Left hindlimb (tissue), 1 donor: ENCODE data around the gene SGMS1.
"Not testable (repeated sequence)": the region's sequence is repeated elsewhere in the genome, so short reads cannot be mapped to it uniquely, and the experiment has no call there.

Experiments used
- DNase-seq: peaks from one replicate; pipeline ENCODE4 v3.0.0-alpha.2; 2018

The SGMS1 gene

DNA sequence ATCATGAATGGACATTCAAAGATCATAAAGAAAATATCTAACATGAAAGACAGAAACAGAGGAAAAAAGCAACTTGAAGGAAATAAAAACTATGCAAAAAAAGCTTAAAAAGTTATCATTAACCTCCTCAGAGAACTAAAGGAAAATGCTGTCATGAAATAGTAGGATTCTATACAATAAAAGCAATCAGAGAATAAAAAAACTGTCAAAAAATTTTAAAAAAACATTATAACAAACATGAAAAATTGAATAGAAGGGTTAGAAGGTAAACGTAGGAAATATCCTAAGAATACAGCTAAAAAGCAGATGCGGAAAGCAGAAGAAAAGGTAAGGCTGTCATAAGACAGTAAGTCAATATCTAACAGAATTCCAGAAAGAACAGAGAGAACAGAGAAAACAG lies 44.8 kb downstream of the SGMS1 start:
- DNase-seq, result no peak

DNA sequence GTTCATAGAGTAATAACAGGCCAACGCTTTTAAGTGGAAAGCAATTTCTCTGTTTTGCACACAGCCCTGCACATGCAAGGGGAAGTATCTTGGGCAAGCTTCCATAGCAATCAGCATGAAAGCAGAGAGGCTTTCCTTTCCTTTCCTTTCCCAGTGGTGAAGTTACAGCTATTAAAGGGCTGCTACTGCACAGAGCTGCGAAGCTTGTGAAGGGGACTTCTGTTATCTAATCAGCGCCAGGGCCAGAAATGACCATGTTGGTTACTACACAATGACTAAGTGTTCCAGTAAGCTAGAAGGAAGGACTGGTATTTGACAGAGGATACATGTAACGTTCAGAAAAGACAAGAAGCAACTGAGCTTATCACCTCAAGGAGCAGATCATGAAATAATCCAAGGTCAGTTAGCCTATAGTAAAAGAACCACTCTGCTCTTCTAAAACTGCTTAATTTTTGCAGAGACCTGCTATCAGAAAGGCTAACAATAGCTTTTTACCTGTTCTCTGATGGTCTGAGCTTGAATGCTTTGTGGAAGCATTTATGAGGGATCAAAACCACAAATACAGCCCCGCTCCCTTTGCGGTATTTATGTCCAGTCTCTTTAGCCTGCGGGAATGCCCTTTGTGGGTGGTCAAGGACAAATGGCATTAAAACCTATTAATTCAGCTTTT lies 45.9 kb downstream of the SGMS1 start:
- DNase-seq, result no peak

DNA sequence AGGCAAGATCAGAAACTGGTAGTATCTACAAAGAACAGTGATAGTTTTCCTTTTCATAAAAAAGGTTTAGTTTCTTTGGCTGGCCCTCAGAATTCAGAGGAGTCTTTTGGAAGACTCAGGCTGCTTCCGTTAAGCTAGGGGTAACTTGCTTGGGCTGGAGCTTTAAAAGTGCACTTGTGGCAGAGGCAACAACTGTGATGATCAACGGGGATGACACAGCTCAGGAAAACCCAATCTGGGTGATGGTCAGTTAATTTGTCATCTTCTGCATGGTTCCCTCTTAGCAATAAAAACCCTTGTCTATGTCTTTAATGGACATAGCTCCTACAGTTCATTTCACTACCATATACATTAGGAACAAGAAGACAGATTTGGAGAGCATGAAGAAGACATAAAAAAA lies 46.7 kb downstream of the SGMS1 start:
- DNase-seq, result no peak

DNA sequence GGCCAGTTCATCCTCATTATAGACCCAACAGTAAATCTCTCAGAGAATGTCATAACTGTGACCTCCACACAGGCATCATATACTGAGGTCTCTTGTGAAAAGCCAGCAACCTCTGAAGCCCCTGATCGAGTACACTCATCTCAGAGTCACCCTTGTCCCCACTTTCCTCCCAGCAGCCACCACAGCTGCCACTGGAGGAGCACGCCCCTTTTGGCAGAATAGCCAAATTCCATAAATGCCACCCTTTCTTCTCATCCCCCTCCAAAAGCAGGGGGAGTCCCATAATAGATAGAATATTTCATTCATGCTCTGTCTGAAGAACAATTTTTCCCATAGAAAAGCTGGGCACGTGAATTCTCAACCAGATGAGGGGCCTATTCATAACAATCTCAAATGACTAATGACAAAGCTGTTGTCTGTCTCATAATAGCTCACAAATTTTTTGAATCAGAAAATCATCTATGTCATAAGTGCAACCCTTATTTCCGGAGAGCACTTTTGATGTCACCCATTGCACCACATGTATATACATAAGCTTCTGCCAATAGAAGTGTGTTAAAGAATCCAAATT lies 47.4 kb downstream of the SGMS1 start:
- no peak for DNase-seq

DNA sequence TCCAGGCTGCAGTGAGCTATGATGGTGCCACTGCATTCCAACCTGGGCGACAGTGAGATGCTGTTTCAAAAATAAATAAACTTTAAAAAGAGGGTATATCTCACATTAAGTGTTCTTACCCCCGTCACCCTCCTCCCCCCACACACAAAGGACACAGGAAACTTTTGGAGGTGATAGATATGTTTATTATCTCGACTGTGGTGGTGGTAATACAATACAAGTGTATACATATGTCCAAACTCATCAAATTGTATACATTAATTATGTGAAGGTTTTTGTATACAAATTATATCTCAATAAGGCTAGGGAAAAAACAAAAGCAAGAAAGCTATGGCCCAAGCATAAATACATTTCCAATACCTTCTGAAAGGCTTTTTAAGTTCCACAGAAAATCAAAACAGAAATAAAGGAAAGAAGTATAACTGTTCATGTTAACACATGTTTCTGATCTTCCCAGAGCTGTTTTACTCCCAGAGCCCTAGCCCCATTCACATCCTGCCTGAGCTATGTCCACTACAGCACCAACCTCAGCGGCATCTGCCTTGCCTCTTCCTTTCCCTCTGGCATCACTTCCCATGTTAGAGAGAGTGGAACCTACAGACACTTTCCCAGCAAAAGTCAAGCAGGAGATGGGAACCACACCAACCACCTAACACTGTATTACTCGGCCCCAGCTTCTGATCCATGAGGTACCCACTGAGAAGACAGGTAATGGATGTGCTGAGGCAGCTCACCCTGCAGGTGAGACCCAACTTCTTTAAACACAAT lies 48.1 kb downstream of the SGMS1 start:
- no peak for DNase-seq

DNA sequence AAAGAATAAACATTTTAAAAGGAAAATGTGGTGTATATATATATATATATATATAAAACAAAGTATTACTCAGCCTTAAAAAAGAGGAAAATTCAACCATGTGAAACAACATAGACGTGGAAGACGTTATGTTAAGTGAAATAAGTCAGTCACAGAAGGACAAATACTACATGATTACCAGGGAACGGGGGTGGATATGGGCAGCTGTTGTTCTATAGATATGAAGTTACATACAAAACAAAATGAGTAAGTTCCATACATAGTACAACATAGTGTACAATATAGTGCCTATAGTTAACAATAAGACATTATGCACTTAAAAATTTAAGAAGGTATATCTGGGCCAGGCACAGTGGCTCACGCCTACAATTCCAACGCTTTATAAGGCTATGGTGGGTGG lies 48.8 kb downstream of the SGMS1 start:
- no peak for DNase-seq

DNA sequence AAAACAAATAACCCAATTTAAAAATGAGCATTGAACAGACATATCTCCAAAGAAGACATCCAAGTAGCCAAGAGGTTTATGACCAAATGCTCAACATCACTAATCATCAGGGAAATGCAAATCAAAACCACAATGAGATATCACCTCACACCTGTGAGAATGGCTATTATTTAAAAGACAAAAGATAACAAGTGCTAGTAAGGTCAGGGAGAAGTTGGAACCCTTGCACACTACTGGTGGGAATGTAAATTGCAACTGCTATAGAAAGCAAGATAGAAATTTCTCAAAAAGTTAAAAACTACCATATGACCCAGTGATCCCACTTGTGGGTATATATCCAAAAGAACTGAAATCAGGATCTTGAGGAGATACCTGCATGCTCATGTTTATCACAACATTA lies 49.5 kb downstream of the SGMS1 start:
- no peak for DNase-seq

DNA sequence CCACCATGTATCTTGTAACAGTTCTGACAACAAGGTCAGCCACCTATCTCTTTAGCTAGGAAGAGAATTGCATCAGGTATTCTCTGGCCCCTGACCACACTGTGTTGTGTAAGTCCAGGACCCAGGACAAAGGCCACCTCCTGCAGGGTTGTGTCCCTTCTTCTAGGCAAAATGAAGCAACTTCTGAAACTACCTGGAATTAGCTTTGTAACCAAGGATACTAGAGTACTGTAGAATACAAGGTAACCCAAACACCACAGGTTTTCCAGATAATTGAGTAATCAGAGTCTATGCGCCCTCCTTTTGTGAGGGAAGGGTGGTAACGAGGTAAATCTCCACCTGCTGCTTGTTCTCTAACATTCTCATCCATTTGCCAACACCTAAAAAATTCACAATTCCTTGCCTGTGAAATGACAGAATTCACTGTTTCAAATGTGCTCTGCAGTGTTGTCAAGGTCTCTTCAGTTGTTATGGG lies 51.7 kb downstream of the SGMS1 start:
- DNase-seq, result no peak

DNA sequence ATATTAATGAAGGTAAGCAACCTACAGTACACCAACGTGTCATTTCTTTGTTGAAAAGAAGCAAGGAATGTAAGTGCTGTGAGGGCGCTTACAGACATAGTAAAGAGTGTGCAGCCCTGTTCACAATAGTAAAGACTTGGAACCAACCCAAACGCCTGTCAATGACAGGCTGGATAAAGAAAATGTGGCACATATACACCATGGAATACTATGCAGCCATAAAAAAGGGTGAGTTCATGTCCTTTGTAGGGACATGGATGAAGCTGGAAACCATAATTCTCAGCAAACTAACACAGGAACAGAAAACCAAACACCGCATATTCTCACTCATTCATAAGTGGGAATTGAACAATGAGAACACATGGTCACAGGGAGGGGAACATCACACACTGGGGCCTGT lies 55.0 kb downstream of the SGMS1 start:
- DNase-seq, result not testable (repeated sequence)

DNA sequence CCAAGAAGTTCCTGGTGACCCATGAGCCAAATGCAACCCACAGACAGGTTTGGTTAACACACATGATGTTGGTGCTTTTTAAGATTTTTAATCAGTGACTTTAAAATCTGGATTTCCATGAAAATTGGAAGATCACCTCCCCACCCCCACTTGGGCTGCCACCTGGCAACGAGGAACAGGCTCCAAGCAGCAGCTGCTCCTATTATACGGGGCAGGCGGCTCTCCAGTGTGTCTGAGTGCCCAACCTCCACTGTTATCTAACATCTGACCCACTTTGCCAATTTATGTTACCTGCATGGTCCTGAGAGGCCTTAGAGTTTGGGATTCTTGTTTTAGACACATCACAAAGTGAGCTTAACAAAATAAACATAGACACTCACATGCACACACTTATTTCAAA lies 56.4 kb downstream of the SGMS1 start:
- DNase-seq, result no peak

DNA sequence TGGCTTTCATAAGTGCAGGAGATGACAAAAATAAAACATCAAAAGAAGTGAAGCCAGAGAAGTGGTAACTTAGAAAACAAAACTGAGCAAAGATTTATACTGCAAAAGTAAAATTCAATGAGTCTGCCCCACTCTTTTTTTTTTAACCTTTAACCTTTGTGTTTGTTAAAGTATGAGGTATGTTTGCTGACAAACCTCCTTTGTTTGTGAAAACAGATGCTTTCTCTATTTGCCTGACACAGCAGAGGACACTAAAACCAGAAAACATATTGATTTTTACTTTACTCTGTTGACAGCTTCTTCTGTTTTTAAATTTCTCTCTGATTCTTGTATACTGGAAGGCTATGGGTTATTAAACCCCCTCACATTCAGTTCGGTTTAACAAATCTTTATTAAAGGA lies 57.6 kb downstream of the SGMS1 start:
- DNase-seq, result no peak

DNA sequence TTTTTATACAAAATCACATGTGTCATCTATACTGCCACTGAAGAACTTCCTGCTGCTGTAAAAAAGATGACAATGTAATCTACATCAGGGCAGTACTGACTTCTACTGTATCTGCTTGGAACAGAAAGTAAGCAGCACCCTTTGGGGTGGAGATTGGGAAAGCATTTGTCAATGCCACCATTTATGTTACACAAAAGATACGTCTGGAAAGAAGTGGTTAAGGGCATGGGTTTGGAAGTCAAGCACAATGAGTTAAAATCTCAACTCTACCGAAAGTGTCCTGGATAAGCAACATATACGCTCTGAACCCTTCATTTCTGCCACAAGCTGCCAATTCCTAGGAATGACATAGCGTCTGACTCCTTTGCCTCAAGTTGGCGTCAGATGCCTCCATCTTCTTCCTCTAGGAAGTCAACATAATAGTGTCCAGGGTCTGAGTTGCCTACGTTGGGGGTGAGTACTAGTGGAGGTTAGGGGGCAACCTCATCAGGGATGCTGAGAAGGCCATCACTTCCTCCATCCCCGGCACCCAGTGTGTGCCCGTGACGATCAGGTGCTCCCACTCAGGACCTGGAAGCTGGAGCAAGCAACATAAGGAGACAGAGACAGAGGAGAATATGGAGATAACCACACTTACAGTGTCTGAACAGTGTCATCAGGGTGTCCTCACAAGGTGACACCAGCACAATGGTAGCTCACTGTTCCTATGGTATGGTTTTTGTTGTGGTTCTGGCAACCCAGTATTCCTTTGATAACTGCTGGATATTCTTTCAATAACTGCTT lies 58.3 kb downstream of the SGMS1 start:
- no peak for DNase-seq

DNA sequence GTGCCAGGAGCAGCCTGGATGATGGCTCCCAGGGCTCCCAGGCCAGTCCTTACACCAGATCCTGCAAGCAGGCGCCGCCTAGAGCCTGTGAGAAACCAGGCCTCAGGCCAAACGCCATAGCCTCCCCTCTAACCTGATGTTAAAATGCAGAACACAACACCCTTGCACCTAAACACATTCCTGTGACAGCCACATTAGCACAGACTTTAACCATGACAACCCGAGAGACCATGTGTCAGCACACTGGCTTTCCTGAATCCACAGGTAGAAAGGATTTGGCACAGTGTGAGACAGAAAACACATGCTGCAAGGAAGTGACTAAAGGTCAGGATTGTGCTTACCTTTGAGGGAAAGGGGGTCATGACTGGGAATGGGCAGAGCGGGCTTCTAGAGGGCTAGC lies 59.9 kb downstream of the SGMS1 start:
- DNase-seq, result no peak

DNA sequence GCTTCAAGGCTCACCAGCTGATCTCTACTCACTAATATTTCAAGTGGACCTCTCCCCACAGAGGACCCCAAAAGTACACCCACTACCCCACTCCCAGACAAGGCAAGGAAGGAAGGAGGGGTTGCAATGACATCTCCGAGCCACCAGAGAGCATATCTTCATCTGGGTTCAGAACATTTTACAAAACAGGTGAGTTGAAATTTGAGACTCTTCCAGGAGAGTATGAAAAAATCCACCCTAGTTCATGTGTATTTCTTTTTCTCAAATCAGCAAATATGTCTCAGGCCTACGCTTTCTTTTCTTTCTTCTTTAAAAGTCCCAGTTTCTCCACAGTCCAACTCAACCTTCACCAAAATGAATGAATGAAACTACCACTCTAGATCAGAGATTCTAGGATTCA lies 61.9 kb downstream of the SGMS1 start:
- DNase-seq, result no peak

DNA sequence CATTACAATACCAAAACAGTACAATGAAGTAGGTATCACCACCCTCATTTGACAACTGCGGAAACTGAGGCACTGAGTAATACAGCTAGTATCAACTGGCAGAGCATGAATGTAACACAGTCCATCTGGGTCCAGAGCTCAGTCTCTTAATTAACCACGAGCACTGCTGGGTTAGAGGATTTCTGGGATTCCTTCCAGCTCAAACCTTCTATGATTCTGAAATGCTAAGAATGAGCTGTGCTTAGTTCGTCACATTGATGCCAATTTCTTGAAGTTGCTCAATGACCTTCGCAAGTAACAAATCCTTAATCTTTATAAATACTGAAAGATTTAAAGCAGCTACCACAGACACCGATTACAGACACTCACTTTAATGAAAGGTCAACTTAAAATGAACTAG lies 62.5 kb downstream of the SGMS1 start:
- DNase-seq, result no peak

DNA sequence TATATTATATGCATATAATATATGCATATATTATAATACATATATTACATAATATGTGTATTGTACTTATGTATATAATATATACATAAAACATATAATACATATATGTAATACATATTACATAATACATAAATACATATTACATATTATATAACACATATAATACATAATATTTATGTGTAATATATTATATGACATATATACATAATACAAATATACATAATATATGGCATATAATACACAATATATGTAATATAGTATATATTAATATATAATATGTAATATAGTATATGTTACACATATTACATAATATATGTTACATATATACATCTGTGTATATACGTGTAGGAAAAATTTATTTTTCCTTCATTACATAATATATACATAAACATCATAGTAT lies 63.4 kb downstream of the SGMS1 start:
- DNase-seq, result no peak

DNA sequence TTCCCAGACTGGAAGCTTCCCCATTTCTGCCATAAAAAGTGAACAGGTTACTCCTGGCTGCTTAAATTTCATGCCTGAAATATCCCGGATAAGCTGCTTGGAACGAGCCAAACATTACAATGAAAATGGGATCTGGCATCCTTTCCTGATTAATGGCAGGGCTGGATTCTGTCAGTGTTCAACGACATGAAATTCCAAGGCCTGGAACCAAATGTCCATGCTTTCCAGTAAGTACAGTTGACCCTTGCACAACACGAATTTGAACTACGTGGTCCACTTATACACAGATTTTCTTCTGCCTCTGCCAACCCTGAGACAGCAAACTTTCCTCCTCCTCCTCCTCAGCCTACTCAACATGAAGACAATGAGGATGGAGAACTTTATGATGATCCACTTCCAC lies 65.4 kb downstream of the SGMS1 start:
- DNase-seq, result no peak

DNA sequence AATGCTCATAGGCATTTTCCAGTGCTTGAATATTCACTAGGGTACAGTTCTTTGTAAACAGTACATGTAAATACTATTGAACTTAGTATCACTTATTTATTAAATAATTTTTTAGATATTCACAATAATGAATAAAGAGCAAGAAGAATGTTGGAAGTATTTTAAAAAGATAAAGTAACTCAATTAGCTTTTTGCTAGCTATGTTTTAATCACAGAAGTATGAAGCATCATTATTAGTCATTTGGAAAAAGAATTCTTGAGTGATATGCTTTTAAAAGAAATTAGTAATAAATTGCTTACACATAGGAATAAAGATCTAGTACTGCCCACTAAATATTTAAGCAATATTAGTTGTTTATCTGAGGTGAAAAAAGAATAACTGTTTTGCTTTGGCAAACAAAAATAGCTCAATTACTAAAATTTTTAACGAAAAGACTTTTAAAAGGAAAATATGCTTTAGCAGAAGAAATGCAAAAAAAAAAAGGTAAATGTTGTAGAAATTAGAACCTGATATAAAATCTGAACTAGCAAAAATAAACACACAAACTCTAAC lies 66.5 kb downstream of the SGMS1 start:
- DNase-seq, result no peak

DNA sequence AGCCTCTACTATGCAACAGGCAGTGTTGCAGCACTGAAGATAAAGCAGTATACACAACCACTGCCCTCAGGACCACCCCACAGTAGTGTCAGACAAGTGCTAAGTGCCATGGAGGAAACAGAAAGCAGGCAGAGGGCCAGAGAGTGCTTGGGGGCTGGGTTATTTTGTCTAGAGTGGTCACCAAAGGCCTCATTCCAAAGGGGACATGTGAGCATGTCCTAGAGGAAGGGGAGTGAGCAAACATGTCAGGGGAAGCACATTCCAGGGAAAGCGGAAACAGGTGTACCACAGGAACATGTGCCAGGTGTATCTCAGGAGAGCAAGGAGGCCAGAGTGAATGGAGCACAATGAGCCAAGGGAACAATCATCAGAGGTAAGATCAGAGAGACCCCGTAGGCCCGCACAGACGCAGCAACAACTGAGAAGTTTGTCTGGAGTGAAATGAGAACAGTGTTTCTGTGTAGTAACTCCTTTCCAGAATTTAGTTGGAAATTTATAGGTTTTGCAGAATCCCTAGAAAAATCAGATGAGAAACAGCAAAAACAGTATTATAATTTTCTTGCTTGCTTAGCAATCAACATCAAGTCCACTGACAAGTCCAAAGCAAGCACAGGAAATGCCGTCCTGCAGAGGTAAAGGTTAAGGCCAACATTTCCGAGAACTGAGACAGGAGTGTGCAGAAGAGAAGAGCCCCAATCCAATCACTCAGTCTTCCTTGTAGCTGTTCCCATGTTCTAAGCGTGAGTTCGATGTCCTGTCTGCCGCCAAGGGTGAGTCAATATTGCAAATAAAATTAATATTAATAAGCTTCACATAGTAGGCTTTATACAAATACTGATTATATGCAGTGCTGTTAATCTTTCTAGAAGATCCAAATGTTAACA lies 67.3 kb downstream of the SGMS1 start:
- no peak for DNase-seq

DNA sequence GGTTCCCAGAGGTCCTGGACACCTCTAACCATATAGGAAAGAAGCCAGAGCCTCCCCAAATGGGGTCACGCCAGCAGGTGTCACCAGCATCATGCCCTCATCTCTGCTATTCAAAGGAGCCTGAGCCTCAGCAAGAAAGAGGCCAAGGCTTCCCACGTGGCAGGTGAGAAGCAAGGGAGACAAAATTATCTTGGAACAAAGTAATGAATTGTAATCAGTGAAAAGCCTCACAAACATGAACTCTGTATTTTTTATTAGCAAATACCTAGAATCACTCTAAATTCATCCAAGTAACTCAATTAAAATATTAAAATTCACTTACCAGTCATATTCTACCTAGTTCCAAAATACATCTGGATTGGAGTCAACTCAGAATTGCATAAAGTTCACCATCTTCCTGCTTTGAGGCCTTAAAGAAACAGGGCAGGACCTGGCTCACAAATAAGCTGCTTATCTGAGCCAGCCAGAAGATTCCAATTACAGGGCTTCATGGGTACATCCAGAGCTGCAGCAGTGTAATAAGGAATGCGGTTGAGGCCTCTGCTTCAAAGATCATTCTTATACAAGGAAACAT lies 68.7 kb downstream of the SGMS1 start:
- no peak for DNase-seq

DNA sequence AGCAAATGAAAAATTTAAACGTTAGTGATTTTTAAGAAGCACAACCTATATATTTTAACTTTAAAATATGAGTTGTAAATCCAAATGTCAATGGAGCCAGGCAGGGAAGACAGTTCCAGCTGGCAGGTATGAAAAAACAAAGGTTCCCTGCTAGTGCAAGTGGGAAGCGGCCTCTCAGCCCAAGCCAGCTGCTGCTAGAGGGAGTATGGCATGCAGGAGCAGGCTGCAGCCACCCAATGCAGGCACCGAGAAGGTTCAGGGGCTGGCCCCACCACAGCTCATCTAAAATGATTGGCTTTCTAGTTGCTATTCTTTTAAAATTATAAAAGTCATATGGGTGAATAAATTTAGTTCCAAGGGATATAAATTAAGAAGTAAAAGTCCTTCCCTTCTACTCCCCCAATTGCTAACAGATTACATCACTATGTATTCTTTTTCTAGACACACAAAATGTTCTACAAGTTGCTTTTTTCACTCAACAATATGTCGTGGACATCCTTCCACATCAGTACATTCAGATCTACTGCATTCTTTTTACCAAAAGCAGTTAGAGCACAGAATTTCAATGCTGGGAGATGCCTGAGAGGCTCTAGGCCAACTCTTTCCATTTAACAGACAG lies 69.3 kb downstream of the SGMS1 start:
- DNase-seq, result no peak
